GM12878 (cell line): ENCODE data around the gene FAM227B. TPM values are rescaled to one million over a fixed set of nuclear protein-coding genes. Genes with fewer than 3 reads are reported as not detected.

Experiments used
- ATAC-seq: fragments of 200-7000 bp; cut with Tn5 transposase; 3 replicates; pipeline ENCODE4 v1.9.1; 2020; ENCODE audit warnings: mild to moderate bottlenecking, moderate library complexity
- BruUV-seq: library from RNA; stranded (reverse); fragments of 400-500 nt; replicated peaks from 2 replicates; lab custom pipeline; 2021; lab: Mats Ljungman, UMichigan
- CTCF ChIA-PET: fragments of 300-600 bp; sonication (Branson Sonifier 250); formaldehyde crosslinking; extraction: SDS; loops from one replicate; lab custom pipeline; 2021; ENCODE audit warnings: inconsistent platforms; lab: Yijun Ruan, JAX
- POLR2A ChIA-PET: fragments of 350-600 bp; formaldehyde crosslinking; extraction: SDS; loops from one replicate; lab custom pipeline; 2021; ENCODE audit warnings: inconsistent platforms; lab: Charles Lee
- RAD21 ChIA-PET: fragments of 300-600 bp; sonication (Branson Sonifier 250); formaldehyde crosslinking; loops from one replicate; lab custom pipeline; 2023; ENCODE audit warnings: antibody characterized with exemption; ENCODE audit not compliant: unreplicated experiment; lab: Charles Lee
- SMC1A ChIA-PET: fragments of 300-600 bp; sonication (Branson Sonifier 250); formaldehyde crosslinking; loops from one replicate; lab custom pipeline; 2023; ENCODE audit not compliant: unreplicated experiment, uncharacterized antibody; lab: Charles Lee
- DNase-seq: peaks from one replicate; pipeline ENCODE4 v3.0.0-alpha.2; 2011; ENCODE audit warnings: low read depth, low spot score
- FAIRE-seq: peaks from 3 replicates; lab custom pipeline; 2011; peaks lifted over from hg19 to GRCh38; lab: Jason Lieb, UNC
- H2AFZ ChIP-seq: 2 replicates; pipeline ENCODE4 v1.6.0; 2011; ENCODE audit warnings: low read depth, low read length, control low read depth; ENCODE audit not compliant: control insufficient read depth
- H3K27ac ChIP-seq: 2 replicates; pipeline ENCODE4 v1.5.1; 2011; ENCODE audit warnings: control low read depth; ENCODE audit not compliant: control insufficient read depth, insufficient read depth
- H3K27me3 ChIP-seq, 2 experiments: replicated peaks in 1 of 2; 2 replicates each; pipeline versions ENCODE4 v1.6.0 to v1.6.1; 2011; ENCODE audit warnings: low read length in 1 of 2; ENCODE audit not compliant: control insufficient read depth in 2 of 2, insufficient read depth in 2 of 2
- H3K36me3 ChIP-seq, 2 experiments: 2 replicates each; pipeline ENCODE4 v1.5.1; 2011; ENCODE audit warnings: low read length in 1 of 2; ENCODE audit not compliant: control insufficient read depth in 2 of 2, insufficient read depth in 2 of 2
- H3K4me1 ChIP-seq: 2 replicates; pipeline ENCODE4 v1.6.1; 2011; ENCODE audit warnings: mild to moderate bottlenecking, low read length, moderate library complexity, mixed read lengths; ENCODE audit not compliant: control insufficient read depth, insufficient read depth
- H3K4me2 ChIP-seq: 2 replicates; pipeline ENCODE4 v1.6.0; 2011; ENCODE audit warnings: control low read depth; ENCODE audit not compliant: control insufficient read depth, insufficient read depth
- H3K4me3 ChIP-seq: fragments of 200-600 bp; sonication (generic); 2 replicates; pipeline ENCODE4 v1.5.1; 2016
- H3K79me2 ChIP-seq: 2 replicates; pipeline ENCODE4 v1.6.0; 2011; ENCODE audit warnings: low read length; ENCODE audit not compliant: control insufficient read depth, insufficient read depth
- H3K9ac ChIP-seq: 2 replicates; pipeline ENCODE4 v1.8.0; 2011; ENCODE audit warnings: low read length, control low read depth, mixed read lengths; ENCODE audit not compliant: control insufficient read depth, insufficient read depth
- H3K9me3 ChIP-seq: replicated peaks from 3 replicates; pipeline ENCODE4 v1.5.1; 2011; ENCODE audit warnings: mild to moderate bottlenecking, low read length; ENCODE audit not compliant: control insufficient read depth, insufficient read depth
- H4K20me1 ChIP-seq: 2 replicates; pipeline ENCODE4 v1.6.0; 2011; ENCODE audit not compliant: control insufficient read depth, insufficient read depth
- BCL11A ChIP-seq: IDR thresholded peaks from 2 replicates; pipeline ENCODE4 v1.6.1; 2011; ENCODE audit warnings: low read depth, low read length
- HDGF ChIP-seq: fragments of 450-650 bp; IDR thresholded peaks from 2 replicates; pipeline ENCODE4 v1.6.1; 2016; ENCODE audit warnings: antibody characterized with exemption
- IKZF2 ChIP-seq, 2 experiments: fragments of 450-650 bp; IDR thresholded peaks; 2 replicates each; pipeline ENCODE4 v1.6.1; 2017; ENCODE audit warnings: mild to moderate bottlenecking in 2 of 2, moderate library complexity in 2 of 2
- KDM1A ChIP-seq: fragments of 200-600 bp; sonication (generic); IDR thresholded peaks from 2 replicates; pipeline ENCODE4 v1.6.1; 2016; ENCODE audit warnings: borderline replicate concordance
- KLF5 ChIP-seq: fragments of 450-650 bp; IDR thresholded peaks from 2 replicates; pipeline ENCODE4 v1.6.1; 2014; ENCODE audit warnings: mild to moderate bottlenecking; ENCODE audit not compliant: partially characterized antibody
- LARP7 ChIP-seq: fragments of 450-650 bp; IDR thresholded peaks from 2 replicates; pipeline ENCODE4 v1.6.1; 2017; ENCODE audit warnings: mild to moderate bottlenecking
- SMARCA5 ChIP-seq: fragments of 450-650 bp; IDR thresholded peaks from 2 replicates; pipeline ENCODE4 v1.6.1; 2017; ENCODE audit warnings: mild to moderate bottlenecking
- ZBED1 ChIP-seq: IDR thresholded peaks from 2 replicates; pipeline ENCODE4 v1.6.1; 2016; ENCODE audit warnings: borderline replicate concordance
- WGBS: methylation state at CpG from one replicate; pipeline ENCODE4 v1.1.6; 2016; ENCODE audit warnings: low lambda C conversion rate; ENCODE audit not compliant: insufficient replicate concordance, insufficient coverage; ENCODE audit errors: missing lambda C conversion rate; 5-methylcytosine and 5-hydroxymethylcytosine counted together
- in situ Hi-C: fragments of 300-500 bp; cut with MboI; formaldehyde crosslinking; loops from 9 replicates; pipeline ENCODE4 v1.14.3; 2018; ENCODE audit warnings: mixed read lengths
- intact Hi-C: fragments of 100-400 bp; cut with micrococcal nuclease; formaldehyde crosslinking; loops from one replicate; pipeline ENCODE4 v1.14.2; 2022; ENCODE audit not compliant: unreplicated experiment
- polyA plus RNA-seq, 11 experiments: library from polyadenylated mRNA; depleted of rRNA in 4 of 11; unstranded in 6 of 11; stranded (reverse) in 5 of 11; fragments of >200 nt; fragmentation: Nextera tagmentation in 4 of 11; fragmentation: Illumina TruSeq in 1 of 11; extraction: Ambion mirVana in 4 of 11; extraction: Trizol in 1 of 11; gene quantifications; 1 replicate in 1 of 11; 2 replicates in 10 of 11; pipeline versions ENCODE4 v1.2.1 to v1.2.3, GENCODE V29; 2011 to 2016; ENCODE audit warnings: inconsistent platforms in 2 of 11, missing spikeins in 2 of 11, low read depth in 1 of 11
- total RNA-seq, 4 experiments: library from RNA; depleted of rRNA in 3 of 4; stranded (reverse); fragments of >200 nt in 3 of 4; fragmentation: Illumina TruSeq in 1 of 4; extraction: Trizol in 1 of 4; gene quantifications; 2 replicates each; pipeline versions ENCODE4 v1.2.1 to v1.2.3, GENCODE V29; 2013 to 2021
- TF ChIP-seq, protein P1 (sequence below): fragments of 450-650 bp; IDR thresholded peaks from 2 replicates; pipeline ENCODE4 v1.6.1; 2017; ENCODE audit warnings: mild to moderate bottlenecking, moderate library complexity
- TF ChIP-seq, protein P2 (sequence below): IDR thresholded peaks from 2 replicates; pipeline ENCODE4 v1.6.1; 2011; ENCODE audit warnings: low read depth, mild to moderate bottlenecking, low read length, moderate library complexity, borderline replicate concordance; ENCODE audit errors: extremely low read depth
- TF ChIP-seq, protein P3 (sequence below): fragments of 450-650 bp; formaldehyde crosslinking; IDR thresholded peaks from 2 replicates; pipeline ENCODE4 v1.4.0; 2020; ENCODE audit warnings: mild to moderate bottlenecking, moderate library complexity

Gene FAM227B
- total and polyA plus RNA-seq, 10 of the 15 experiments (the other 5 are each of a cell fraction or from before 2014, with no cell fraction given), result 3.9 to 12.6 (median 6.9) TPM

DNA sequence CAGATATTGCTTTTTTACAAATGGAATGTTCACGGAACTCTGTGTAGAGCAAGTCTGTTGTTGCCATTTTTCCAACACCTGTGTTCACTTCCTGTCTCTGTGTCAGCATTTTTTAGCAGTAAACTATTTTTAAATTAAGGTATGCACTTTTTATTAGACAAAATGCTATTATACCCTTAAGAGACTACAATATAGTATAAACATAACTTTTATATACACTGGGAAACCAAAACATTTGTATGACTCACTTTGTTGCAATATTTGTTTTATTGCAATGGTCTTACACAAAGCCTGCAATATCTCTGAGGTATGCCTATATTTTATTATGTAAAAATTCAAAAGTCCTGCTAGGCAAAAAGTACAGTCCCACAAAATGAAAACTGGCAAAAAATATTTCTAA is 237.4 kb downstream of the FAM227B start:
- ChIA-PET SMC1A (no interaction called here), POLR2A (no interaction called here), CTCF (no interaction called here), RAD21 (no interaction called here)
- H3K9ac ChIP-seq, result no peak overlapping the region
- H3K4me3 ChIP-seq, result no peak overlapping the region
- TF ChIP-seq, protein P1, sequence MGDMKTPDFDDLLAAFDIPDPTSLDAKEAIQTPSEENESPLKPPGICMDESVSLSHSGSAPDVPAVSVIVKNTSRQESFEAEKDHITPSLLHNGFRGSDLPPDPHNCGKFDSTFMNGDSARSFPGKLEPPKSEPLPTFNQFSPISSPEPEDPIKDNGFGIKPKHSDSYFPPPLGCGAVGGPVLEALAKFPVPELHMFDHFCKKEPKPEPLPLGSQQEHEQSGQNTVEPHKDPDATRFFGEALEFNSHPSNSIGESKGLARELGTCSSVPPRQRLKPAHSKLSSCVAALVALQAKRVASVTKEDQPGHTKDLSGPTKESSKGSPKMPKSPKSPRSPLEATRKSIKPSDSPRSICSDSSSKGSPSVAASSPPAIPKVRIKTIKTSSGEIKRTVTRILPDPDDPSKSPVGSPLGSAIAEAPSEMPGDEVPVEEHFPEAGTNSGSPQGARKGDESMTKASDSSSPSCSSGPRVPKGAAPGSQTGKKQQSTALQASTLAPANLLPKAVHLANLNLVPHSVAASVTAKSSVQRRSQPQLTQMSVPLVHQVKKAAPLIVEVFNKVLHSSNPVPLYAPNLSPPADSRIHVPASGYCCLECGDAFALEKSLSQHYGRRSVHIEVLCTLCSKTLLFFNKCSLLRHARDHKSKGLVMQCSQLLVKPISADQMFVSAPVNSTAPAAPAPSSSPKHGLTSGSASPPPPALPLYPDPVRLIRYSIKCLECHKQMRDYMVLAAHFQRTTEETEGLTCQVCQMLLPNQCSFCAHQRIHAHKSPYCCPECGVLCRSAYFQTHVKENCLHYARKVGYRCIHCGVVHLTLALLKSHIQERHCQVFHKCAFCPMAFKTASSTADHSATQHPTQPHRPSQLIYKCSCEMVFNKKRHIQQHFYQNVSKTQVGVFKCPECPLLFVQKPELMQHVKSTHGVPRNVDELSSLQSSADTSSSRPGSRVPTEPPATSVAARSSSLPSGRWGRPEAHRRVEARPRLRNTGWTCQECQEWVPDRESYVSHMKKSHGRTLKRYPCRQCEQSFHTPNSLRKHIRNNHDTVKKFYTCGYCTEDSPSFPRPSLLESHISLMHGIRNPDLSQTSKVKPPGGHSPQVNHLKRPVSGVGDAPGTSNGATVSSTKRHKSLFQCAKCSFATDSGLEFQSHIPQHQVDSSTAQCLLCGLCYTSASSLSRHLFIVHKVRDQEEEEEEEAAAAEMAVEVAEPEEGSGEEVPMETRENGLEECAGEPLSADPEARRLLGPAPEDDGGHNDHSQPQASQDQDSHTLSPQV, result no peak
- TF ChIP-seq KDM1A (no peak), ZBED1 (no peak), HDGF (no peak), BCL11A (no peak), SMARCA5 (no peak), LARP7 (no peak), IKZF2 (IDR thresholded peaks at IDR 0.05) (no peak), KLF5 (no peak)
- TF ChIP-seq, protein P2, sequence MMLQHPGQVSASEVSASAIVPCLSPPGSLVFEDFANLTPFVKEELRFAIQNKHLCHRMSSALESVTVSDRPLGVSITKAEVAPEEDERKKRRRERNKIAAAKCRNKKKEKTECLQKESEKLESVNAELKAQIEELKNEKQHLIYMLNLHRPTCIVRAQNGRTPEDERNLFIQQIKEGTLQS, result no peak
- TF ChIP-seq, protein P3, sequence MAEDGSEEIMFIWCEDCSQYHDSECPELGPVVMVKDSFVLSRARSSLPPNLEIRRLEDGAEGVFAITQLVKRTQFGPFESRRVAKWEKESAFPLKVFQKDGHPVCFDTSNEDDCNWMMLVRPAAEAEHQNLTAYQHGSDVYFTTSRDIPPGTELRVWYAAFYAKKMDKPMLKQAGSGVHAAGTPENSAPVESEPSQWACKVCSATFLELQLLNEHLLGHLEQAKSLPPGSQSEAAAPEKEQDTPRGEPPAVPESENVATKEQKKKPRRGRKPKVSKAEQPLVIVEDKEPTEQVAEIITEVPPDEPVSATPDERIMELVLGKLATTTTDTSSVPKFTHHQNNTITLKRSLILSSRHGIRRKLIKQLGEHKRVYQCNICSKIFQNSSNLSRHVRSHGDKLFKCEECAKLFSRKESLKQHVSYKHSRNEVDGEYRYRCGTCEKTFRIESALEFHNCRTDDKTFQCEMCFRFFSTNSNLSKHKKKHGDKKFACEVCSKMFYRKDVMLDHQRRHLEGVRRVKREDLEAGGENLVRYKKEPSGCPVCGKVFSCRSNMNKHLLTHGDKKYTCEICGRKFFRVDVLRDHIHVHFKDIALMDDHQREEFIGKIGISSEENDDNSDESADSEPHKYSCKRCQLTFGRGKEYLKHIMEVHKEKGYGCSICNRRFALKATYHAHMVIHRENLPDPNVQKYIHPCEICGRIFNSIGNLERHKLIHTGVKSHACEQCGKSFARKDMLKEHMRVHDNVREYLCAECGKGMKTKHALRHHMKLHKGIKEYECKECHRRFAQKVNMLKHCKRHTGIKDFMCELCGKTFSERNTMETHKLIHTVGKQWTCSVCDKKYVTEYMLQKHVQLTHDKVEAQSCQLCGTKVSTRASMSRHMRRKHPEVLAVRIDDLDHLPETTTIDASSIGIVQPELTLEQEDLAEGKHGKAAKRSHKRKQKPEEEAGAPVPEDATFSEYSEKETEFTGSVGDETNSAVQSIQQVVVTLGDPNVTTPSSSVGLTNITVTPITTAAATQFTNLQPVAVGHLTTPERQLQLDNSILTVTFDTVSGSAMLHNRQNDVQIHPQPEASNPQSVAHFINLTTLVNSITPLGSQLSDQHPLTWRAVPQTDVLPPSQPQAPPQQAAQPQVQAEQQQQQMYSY (CRISPR knock-in tag), result no peak
- H3K27ac ChIP-seq, result no peak overlapping the region
- DNase-seq (no peak), FAIRE-seq (no peak), ATAC-seq (no peak)
- no peaks in the 10 kb centered on the region for H4K20me1 ChIP-seq
- H2AFZ ChIP-seq, result no peak overlapping the region
- no peaks in the 10 kb centered on the region for H3K4me1 ChIP-seq
- H3K79me2 ChIP-seq, result no peaks in the 10 kb centered on the region
- WGBS, result 3% methylated on average over 1 of the region's 1 CpG
- in situ Hi-C loops (no loop called here), intact Hi-C loops (no loop called here)
- H3K36me3 ChIP-seq, result no peaks in the 10 kb centered on the region
- no peaks in the 10 kb centered on the region for H3K9me3 ChIP-seq
- no peaks in the 10 kb centered on the region for H3K27me3 ChIP-seq
- no TSS peak for BruUV-seq
- H3K4me2 ChIP-seq, result no peak overlapping the region
